GM21423 (cell line): ENCODE measurements around the gene H1-8.

Experiments used
- ATAC-seq: cut with Tn5 transposase; IDR thresholded peaks from one replicate; pipeline ENCODE4 v1.9.1; 2021; ENCODE audit warnings: mild to moderate bottlenecking, moderate library complexity; ENCODE audit not compliant: unreplicated experiment

H1-8 gene

DNA sequence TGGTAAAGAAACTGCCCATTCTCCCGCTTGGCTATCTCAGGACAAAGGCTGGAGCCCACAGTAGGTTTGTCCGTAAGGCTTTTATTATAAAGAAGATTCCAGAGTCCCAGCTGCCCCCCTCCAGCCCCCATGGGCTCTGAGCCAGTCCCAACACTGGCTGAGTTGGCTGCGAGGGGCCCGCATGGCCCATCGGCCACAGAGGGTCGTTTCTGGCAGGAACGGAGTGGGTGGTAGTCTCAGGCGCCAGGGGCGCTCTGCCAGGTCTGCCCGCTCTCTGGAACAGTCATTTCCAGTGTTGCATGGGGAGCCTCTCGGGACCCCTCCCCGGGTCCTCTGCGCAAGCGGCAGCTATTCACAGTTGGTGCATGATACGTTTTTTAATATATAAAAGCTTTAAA, 12.2 kb downstream of the H1-8 start:
- ATAC-seq, result no peak

DNA sequence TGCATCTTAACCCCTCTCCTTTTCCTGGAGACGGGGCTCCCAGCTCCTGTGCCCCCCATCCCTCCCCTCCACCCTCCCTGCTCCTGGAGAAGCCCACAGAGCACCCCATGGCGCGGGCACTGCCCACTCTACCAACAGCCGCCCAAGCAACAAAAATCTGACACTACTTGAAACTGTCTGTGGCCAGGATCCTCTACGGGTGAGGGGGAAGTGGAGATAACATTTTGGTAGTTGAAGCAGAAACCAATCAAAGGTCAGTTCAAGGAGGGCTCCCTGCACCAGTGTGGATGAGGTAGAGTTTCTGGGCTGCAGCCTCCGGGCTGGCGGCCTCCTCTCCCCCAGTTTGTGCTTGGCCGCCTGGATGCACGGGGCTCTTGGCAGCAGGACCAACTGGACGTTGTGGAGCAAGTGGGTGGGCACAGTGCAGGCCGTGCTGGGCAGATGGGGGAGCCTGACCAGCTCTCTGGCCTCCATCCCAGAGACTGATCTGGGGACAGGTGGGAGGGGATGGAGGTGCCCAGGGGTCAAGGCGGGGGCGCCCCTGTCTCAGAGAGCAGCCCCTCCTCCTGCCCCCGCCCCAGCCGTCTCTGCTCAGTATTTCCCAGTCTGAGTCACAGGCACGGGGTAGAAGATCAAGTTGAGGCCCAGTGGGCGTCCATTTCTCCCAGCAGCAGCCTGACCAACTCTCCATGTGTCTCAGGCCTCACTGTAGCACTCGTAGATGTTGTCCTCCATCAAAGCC, 12.8 kb downstream of the H1-8 start:
- no peak for ATAC-seq

DNA sequence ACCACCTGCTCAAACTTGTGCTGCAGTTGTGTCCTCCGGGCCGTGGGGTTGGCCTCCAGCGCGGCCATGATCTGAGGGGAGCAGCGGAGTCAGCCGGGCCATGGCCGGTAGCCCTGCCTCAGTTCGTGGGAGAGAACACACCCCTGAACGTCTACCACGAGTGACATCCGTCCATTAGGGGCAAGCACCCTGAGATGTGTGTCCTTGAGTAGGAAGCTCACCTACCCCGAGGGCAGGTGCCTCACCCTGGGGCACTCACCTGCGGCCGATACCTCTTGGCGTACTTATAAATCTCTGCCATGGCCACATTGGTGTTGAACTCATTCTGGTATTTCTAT, 13.4 kb downstream of the H1-8 start:
- no peak for ATAC-seq

DNA sequence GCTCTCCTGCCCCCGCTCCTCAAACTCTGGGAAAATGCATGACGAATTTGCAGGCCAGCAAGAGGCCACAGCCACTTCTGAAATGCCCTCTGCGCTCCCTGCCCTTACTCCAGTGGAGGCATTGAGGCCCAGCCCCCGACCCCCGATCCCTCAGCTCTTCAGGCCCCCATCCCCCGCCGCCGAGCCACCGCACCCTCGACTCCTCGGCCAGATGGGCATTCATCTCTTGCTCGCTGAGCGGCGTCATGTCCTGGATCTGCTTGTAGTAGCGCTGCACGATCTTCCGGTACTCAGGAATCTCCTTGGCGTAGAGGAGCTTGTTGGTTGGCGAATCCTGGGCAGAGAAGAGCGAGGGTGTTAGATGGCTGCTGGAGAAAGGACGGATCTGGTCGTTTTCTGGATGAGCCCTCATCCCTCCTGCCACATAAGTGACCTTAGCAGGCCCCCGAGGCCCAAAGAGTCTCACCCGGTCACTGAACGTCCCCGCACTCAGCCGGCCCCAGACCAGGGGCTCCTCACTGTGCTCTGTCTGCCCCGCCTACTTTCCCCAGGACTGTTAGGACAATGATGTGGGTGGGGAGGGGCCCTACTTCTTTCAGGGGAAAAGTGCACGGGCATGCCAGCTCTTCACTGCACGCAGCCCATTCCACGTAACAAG, 14.0 kb downstream of the H1-8 start:
- no peak for ATAC-seq

- no peak for ATAC-seq
These were observed 14.5 kb downstream of the H1-8 start for GRCh38 chr3:129557548-129557894.

DNA sequence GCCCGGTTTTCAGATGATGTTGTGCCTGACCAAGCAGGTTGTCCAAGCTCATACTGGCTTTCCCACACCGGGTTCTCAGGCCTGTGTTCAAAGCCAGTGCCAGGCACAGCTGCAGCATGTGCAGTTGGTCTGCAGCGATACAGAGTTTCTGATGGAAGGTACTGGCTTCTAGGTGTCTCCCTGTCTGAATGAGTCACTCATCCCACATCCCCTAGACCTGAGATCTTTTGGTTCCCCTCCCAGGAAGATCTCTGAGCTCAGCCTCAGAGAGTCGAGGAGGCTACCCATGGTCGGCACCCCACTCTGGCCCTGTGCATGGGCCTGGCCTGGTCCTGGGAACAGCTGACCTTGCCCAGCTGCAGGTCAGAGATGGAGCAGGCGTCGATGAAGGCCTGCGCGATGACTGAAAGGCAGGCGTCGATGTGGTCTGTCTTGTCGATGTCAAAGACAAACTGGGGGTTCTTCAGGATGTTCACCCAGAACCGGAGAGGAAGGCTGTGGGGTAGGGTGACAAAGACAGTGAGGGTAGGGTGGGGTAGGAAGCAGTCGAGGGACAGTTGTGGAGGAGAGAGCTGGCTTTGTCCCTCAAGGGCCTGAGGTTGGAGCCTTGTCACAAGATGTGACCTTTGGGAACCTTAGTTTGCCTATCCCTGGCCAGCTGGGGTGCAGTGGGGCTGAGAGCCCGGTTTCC, 15.3 kb downstream of the H1-8 start:
- ATAC-seq, result no peak

GRCh38 chr3:129558772-129559564, 16.0 kb downstream of the H1-8 start:
- ATAC-seq, result no peak

DNA sequence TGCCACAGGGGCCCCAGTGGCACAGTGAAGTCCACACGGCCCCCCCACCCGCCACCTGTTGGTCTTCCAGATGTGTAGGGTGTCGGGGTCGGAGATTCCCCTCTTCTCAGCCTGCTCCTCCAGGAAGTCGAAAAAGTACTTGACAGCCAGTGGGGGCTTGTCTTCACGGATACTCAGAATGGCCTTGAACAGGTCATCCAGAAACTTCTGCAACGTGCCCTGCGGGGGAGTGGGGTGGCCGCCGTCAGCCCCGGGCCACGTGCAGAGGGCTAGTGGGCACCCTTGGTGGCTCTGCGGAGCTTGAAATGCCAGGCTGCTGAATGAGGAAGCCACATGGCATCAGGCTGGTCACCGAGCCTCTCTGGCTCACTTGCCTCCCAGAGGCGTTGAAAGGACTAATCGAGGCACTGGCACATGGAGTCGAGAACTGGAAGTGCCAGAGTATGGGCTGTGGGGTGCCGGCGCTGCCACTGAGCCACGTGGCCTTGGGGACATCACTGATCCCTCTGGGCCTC, 16.6 kb downstream of the H1-8 start:
- ATAC-seq, result no peak

DNA sequence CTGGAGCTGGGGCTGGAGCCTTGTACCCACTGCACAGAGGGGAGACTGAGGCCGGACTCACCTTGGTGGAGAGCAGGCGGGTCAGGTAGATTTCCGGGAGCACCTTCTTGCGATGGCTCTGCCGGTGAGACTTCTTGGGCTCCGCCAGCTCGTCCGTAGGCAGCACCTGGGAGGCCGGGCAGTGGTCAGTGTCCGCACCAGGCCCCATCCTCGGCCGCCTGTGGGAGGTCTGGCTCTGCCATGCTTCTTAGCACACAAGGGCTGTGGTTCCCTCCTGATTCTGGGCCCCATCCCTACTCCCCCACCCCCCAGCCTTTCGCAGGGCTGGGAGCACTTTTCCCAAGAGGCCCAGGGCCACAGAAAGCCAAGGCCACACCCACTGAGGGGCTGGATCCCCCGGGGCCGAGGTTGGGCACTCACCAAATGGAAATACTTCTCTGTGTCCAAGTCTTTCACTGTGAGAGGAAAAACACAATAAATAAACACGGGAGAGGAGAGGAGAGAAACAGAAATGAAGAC, 17.4 kb downstream of the H1-8 start:
- no peak for ATAC-seq

DNA sequence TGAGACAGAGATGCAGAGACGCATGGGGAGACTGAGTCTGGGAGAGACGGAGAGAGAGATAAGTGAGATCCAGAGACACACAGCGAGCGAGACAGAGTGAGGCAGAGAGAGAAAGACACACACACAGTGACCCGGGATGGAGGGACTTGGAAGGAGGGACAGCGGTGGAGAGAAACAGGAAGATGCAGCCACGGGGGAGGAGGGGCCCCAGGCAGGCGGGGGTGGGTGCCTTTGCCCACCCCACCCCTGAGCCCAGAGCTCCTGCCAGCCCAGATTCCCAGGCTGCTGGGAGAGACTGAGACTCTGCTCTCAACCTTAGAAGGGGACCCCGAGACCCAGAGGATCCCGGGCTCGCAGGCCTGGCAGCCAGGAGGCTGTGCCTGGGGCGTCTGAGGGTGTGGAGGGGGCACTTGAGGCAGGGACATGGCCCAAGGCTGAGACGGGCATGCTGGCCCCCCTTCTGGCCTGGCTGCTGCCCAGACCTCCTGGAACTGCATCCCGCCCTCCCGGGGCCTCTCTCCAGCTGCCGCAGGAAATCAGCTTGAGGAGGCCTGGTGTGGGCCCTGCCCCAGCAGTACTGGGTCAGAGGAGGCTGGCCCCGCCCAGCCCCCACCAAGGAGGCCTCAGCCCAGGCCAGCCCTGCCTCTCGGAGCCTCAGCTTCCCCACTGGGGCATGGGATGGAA, 18.1 kb downstream of the H1-8 start:
- no peak for ATAC-seq

DNA sequence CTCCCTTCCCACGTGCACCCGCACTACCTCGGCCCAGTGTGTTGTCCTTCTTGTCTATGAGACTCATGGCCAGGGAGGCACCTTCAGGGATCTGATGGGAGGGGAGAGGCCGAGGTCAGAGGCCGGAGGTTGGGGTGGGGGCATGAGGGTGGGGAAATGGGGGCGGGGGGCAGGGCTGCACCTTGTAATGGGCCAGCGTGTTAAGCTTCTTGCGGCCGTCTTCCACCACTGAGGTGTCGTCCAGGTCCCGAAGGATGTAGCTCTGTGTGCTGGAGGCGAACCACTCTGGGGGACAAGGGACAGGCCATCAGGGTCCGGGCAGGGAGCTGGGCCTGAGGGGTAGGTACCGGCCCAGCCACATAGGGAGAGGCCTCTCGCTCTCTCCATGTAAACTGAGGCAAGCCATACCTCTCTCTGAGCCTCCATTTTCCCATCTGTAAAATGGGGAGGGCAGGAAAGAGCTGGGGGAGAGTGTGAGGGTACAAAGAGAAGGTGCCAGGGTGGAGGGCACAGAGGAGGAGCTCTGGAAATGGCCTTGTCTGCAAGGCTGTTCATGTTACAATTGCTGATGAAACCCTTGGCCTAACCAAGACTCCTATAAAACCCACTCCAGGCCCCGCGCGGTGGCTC, 18.8 kb downstream of the H1-8 start:
- no peak for ATAC-seq

DNA sequence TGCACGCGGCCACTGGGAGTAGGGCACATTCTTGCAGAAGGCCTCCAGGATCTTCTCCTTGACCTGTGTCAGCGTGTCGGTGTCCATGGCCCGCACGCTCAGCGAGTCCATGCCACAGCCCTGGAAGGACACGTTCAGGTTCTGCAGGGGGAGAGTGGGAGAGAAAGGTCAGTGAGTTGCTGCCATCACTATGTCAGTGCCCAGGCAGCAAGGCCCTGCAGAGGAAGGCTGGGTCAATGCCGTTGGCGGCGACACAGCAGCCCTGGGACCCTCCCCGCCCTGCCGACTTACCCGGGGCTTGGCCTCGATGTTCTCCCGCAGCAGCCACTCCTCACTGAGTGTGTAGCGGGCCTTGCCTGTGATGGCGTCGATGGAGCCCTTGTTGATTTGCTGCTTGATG, 19.8 kb downstream of the H1-8 start:
- no peak for ATAC-seq

- no peak for ATAC-seq
These were observed 20.4 kb downstream of the H1-8 start for GRCh38 chr3:129563332-129563731.

DNA sequence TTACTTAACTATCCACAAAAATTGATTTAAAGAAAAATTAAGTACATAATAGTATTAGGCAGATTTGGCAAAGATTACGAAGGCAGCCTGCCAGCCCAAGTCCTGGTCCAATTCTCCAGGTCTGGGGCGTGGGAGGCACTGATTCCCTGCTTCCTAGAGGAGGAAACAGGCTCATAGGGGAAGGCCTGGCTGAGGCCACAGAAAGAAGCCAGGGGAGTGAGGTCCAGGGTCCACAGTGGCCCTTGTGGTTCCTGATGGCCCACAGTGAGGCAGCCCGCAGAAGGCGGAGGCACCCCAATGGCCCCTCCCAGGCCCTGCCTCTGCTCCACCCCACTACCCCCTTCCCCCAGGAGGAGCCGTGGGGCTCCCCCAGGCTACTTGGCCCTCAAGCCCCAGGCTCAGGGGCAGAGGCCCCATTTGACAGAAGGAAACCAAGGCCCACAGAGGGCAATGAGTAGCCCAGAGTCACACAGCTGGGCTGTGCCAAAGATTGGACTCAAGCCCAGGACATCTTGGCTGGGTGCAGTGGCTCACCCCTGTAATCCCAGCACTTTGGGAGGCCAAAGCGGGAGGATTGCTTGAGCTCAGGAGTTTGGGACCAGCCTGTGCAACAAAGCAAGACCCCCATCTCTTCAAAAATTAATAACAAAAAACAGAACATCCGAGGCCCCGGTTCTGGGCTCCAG, 21.0 kb downstream of the H1-8 start:
- ATAC-seq, result no peak

DNA sequence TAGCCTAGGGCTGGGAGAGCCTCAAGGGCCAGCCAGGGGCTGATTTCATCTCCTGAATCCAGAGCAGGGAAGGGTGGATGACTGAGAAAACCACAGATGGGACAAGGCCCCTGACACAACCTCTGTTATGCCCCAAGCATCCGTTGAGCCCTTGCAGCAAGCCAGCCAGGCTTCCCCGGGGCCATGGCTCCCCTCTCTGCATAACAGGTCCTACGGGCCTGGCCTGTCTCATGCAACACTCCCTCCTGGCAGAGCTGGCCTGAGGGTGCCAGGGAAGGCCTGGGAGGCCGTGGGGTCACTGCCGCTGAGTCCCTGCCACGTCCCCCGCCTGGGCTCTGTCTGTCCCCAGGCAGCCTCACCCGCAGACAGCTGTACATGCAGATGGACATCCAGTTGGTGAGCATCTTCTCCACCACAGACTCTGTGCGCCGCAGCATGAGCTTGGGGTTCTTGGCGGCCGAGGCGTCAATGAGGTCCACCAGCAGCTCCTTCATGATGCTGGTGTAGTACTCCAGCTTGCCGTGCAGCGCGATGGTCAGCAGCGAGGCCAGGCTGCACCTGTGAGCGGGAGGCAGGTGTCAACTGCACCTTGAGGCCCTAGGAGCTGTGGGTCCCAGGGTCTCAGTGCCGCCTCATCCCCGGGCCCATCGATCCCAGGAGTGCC, 22.1 kb downstream of the H1-8 start:
- no peak for ATAC-seq

DNA sequence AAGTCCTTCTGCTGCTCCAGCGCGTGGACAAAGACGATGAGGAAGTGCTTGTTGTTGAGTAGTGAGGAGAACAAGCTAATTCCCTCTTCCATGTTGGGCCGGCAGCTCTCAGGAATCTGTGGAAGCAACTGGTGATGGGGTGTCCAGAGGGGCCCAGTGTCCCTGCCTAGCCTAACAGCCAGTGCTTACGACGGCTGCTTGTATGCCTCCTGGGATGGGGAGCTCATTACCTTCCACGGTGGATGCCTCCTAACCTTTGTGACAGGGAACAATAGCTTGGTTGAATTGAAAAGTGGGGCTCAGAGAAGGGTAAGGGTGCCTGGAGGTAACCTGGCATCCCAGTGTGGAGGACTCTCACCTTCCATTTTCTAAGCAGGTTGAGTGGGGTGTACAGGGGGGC, 22.9 kb downstream of the H1-8 start:
- no peak for ATAC-seq

DNA sequence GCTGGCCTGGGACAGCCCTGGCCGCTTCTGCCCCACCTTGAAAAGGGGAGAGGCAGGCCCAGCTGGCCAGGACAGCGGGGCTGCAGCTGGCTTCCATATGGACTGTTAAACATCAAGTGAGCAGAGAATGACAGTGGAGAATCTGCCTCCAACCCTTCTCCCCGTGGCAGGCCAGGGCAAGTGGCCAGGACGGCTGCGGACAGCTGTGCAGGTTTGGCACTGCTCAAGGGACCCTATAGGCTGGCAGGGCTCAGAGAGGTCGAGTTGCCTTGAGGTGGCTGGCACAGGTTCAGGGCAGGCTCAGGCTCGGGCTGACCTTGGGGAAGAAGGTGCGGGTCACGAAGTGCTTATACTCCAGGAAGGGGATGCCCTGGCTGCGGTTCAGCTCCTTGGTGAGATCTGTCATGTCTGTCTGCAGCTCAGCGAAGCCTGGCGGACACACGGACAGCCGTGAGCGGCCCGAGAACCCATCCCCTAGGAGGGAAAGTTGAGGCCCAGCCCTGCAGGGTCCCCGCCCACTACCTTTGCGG, 24.3 kb downstream of the H1-8 start:
- ATAC-seq, result no peak

DNA sequence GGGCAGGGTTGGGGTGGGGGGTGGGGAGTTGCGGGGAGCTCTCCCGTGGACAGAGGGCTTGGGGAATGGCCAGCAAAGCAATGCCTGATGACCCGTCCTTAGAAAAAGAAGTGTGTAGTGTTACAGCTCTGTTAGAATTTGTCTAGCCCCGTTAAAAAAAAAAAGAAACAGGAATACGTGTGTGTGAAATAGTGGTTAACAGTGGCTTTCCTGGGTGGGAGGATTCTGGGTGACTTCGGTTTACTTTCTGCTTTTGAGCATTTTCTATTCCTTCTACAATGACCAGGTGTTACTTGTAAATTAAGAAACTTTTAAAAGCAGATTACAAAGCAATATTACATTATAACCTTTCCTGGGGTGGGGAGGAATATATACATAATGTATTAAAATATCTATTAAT, 25.0 kb downstream of the H1-8 start:
- ATAC-seq, result no peak

DNA sequence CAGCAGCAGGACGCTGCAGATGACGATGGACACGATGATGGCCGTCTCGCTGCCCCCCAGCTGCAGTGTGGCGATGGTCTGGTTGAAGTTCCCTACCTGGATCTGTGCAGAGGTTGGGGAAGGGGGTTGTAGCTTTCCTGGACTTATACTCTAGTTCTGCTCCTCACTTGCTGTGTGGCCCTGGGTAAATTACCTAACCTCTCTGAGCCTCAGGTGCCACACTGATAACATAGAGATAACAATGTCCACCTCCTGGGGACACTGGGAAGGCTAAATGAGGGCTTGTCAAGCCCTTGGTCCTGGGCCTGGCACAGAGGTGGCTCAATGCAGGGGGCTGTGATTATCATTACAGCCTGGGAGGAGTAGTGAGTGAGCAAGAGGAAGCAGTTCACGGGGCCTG, 26.9 kb downstream of the H1-8 start:
- no peak for ATAC-seq
